ENCODE results near the gene DGUOK.

The DGUOK gene

DNA sequence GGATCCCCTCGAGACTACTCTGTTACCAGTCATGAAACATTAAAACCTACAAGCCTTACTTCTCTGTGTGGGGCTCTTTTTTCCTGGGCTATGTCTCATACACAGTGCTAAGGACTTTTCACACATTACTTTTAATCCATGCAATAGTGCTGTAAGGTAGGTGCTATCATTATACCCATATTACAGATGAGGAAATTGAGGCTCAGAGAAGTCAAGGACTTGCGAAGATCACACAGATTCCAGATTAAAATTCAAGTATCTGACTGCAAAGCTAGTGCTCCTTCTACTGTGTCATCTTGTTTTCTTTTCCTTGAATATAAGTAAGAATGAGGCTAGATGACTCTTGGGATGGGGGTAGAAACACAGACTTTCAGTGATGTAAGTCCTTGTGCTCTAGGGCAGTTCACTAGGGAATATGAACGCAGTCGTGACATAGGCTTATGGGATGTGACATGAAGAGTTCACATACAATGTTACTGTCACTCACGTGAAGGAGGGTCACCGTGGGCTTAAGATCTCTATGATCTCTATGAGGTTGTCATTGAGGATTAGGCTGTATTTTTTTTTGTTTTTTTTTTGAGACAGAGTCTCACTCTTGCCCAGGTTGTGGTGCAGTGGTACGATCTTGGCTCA lies 7.0 kb upstream of the DGUOK start:
- no peaks in the 10 kb centered on the region for H3K4me1 ChIP-seq
- DNase-seq (ENCODE audit: low spot score in 2 of 2), result no peak
- H3K4me3 ChIP-seq, result no peak overlapping the region
- H3K9me3 ChIP-seq, result no peaks in the 10 kb centered on the region
- no peaks in the 10 kb centered on the region for H3K27me3 ChIP-seq (ENCODE audit: low read depth)
- in situ Hi-C loops (cut with MboI; ENCODE audit: low sequenced_read_pairs), result no loop called here
- no peaks in the 10 kb centered on the region for H3K36me3 ChIP-seq (replicated peaks)

DNA sequence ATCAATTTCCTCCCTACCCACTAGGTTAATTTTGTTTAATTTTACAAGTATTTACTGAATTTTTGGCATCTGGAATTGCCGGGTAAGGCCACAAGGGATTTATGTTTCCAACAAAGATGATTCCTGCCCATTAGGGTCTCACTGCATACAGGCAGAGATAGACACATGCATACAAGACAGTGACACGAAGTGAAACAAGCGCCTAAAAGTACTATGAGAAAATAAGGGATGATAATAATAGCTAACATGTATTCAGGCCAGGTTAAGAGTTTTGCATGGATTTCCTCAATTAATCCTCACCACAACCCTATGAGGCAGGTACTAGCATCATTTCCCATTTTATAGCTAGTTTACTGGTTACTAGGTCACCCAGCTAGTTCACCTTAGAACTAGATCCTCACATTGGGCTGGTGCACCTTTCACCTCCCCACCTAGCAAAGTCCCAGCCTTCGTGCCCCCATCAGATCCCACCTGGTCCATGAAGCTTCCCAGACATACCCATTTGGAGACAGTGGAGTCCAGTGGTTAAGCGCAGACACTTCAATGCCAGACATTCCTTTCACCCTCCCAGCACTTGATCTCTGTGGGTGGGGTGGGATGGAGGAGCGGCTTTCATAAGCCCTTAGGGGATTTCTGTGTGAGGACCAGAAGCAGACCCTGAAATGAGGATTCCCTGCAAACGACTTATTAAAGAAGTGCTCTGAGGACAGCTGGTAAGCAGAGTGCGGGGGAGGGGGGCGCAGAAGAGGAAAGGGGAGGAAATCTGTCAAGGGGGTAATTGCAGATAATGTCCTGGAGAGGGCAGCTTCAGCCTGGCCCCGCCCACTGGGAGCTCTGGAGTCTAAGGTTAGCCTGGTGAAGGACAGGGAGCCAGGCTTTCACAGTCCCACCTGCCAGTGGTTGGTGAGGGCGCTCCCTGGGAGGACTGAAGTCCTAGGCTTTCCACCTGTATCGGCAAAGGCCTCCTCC lies 5.8 kb upstream of the DGUOK start:
- Histone ChIP-seq H3K4me3 (no peak overlapping the region), H3K9me3 (no peaks in the 10 kb centered on the region), H3K27me3 (ENCODE audit: low read depth) (no peaks in the 10 kb centered on the region), H3K4me1 (no peaks in the 10 kb centered on the region; the same call in 1 of the 2 replicates), H3K36me3 (replicated peaks) (no peaks in the 10 kb centered on the region)
- in situ Hi-C loops (cut with MboI; ENCODE audit: low sequenced_read_pairs), result no loop called here
- peak; percentile 41 to 80 for DNase-seq (ENCODE audit: low spot score in 2 of 2)

DNA sequence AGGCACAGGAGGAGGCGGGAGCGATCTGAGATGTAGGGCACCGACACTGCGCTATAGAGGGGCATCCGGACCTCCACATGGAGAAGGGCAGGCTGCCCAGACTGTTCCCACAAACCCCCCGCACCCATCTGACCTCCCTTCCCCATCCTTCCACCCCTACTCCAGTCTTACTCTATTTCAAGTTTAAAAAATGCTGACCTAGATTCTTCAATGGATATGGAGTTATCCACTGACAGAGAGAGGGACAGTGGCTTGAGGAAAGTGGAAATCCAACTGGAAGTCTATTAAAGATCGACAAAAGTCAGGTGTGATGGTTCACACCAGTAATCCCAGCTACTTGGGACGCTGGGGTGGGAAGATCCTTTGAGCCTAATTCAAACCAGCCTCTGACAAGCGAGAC lies 5.1 kb upstream of the DGUOK start:
- no peaks in the 10 kb centered on the region for H3K27me3 ChIP-seq (ENCODE audit: low read depth)
- H3K36me3 ChIP-seq (replicated peaks), result no peaks in the 10 kb centered on the region
- H3K4me3 ChIP-seq, result no peak overlapping the region
- no peak for DNase-seq (ENCODE audit: low spot score in 2 of 2)
- H3K9me3 ChIP-seq, result no peaks in the 10 kb centered on the region
- peaks cover 4% of the 10 kb centered on the region for H3K4me1 ChIP-seq
- in situ Hi-C loops (cut with MboI; ENCODE audit: low sequenced_read_pairs), result no loop called here

DNA sequence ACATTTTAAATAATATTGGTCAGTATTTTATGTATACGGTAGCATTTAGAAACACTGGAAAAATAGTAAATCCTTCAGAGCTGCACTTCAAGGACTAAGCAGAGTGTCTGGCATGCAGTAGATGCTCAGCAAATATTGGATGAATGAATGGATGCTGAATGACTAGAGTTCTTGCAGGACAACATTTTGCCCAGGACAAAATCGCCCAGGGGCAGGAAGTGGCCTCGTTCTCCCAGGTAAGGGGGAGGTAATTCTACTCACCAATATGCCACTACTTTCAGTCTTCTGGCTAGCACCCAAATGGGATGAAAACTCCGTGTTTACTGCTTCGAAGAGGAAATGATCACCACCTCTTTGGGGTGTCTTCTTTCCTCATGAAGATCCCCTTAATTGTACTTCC lies 4.0 kb upstream of the DGUOK start:
- no peaks in the 10 kb centered on the region for H3K27me3 ChIP-seq (ENCODE audit: low read depth)
- no peaks in the 10 kb centered on the region for H3K9me3 ChIP-seq
- H3K4me3 ChIP-seq, result no peak overlapping the region
- peaks cover 6% of the 10 kb centered on the region for H3K4me1 ChIP-seq
- H3K36me3 ChIP-seq (replicated peaks), result no peaks in the 10 kb centered on the region
- in situ Hi-C loops (cut with MboI; ENCODE audit: low sequenced_read_pairs), result no loop called here
- DNase-seq (ENCODE audit: low spot score in 2 of 2), result no peak

DNA sequence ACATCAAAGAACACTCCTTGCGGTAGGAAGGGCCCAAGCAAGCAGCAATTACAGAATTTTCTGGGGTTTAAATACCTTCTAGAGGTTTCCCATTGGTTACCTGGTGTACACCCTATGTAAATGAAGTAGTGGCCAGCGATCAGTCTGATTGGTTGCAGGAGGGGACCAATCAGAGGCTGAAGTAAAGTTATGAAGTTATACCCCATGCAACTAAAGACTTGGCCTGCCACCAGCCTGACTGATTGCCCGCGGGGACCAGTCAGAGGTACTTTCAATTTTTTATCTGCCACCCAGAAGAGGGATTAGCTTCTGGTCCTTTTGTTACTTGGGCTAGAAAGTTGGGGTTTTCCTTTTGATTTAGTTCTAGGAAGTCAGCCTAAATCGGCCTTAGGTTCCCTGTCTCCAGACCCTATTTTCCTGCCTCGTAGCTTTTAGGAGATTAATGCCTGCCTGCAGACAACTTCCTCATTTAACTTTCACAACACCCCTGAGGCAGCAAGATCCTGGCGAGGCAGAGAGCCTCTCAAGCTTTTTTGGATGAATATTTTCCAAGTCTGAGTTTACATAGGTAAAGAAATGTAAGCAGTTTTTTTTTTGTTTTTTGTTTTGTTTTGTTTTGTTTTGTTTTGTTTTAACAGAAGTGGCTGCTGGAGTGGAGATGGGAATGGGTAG lies 1.5 kb upstream of the DGUOK start:
- H3K9me3 ChIP-seq, result no peaks in the 10 kb centered on the region
- in situ Hi-C loops (cut with MboI; ENCODE audit: low sequenced_read_pairs), result no loop called here
- no peak overlapping the region for H3K4me3 ChIP-seq
- H3K4me1 ChIP-seq, result peaks cover 18% of the 10 kb centered on the region
- DNase-seq (ENCODE audit: low spot score in 2 of 2), result peak in 1 of 2 experiments; percentile 20
- H3K27me3 ChIP-seq (ENCODE audit: low read depth), result no peaks in the 10 kb centered on the region
- H3K36me3 ChIP-seq (replicated peaks), result peaks cover 3% of the 10 kb centered on the region; the same call in 1 of the 2 replicates

DNA sequence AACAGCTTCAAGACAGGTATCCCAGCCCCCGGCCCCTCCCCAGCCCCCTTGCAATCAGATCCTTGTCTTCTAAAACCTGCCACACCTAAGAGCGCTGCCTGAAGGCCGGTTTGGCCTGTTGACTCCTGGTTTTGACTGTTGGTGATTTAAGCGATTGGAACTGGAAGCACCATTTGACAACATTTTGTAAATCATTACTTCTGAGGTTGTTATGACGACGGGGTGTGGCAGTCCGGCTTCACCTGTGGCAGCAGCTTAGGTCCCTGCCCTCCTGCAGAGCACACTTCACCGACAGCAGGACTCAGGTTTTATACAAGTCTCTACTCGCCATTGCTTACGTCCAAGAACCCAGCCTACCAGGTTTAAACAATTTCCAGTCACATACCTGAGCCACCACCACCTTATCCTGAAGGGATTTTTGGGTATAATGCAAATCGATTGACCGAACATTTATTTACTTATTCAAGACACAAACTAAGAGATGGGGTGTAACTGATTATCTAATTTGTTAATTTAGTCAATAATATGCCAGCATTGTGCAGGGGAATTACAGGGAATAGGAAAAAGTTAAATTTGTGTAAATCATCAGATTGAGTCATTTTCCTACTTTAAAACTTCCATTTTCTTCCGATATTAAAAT lies 707 bp upstream of the DGUOK start:
- Histone ChIP-seq H3K4me3 (peak overlapping the region; percentile 80), H3K27me3 (ENCODE audit: low read depth) (no peaks in the 10 kb centered on the region), H3K4me1 (peaks cover 18% of the 10 kb centered on the region), H3K36me3 (replicated peaks) (peaks cover 3% of the 10 kb centered on the region; the same call in 1 of the 2 replicates), H3K9me3 (no peaks in the 10 kb centered on the region)
- in situ Hi-C loops (cut with MboI; ENCODE audit: low sequenced_read_pairs), result no loop called here
- DNase-seq (ENCODE audit: low spot score in 2 of 2), result no peak

DNA sequence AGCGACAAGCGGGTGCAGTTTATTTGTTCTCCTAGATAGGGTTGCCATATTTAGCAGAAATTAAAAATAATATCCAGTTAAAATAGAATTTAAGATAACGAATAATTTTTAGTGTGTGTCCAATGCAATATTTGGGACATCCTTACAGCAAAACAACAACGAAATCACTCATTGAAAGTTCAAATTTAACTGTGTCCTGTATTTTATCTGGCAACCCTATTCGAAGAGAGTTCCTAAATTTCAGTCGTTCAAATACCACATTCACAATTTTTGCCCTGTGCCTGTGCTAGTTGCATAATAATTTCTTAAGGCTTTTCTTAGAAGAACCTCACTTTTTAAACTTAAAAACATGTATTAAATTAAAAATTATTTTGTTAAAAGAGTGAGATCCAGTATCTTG lies 664 bp downstream of the DGUOK start:
- in situ Hi-C loops (cut with MboI; ENCODE audit: low sequenced_read_pairs), result no loop called here
- peaks cover 9% of the 10 kb centered on the region for H3K36me3 ChIP-seq (replicated peaks)
- H3K4me1 ChIP-seq, result peaks cover 18% of the 10 kb centered on the region
- H3K4me3 ChIP-seq, result peak overlapping the region; percentile 80
- no peak for DNase-seq (ENCODE audit: low spot score in 2 of 2)
- no peaks in the 10 kb centered on the region for H3K27me3 ChIP-seq (ENCODE audit: low read depth)
- H3K9me3 ChIP-seq, result no peaks in the 10 kb centered on the region

DNA sequence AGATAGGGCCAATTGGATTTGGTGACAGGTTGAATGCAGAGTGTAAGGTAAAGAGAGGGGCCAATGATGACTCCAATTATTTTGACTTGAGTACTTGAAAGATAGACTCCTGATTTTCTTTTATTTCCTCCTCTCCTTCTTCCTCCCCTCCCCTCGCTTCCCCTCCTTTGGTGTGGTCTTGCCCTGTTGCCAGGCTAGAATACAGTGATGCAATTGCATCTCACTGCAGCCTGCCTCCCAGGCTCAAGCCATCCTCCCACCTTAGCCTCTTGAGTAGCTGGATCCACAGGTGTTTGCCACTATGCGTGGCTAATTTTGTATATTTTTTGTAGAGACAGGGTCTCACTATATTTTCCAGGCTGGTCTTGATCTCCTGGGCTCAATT lies 2.3 kb downstream of the DGUOK start:
- Histone ChIP-seq H3K4me1 (peaks cover 18% of the 10 kb centered on the region), H3K27me3 (ENCODE audit: low read depth) (no peaks in the 10 kb centered on the region), H3K36me3 (replicated peaks) (peaks cover 18% of the 10 kb centered on the region), H3K9me3 (no peaks in the 10 kb centered on the region), H3K4me3 (no peak overlapping the region)
- no peak for DNase-seq (ENCODE audit: low spot score in 2 of 2)
- in situ Hi-C loops (cut with MboI; ENCODE audit: low sequenced_read_pairs), result no loop called here

DNA sequence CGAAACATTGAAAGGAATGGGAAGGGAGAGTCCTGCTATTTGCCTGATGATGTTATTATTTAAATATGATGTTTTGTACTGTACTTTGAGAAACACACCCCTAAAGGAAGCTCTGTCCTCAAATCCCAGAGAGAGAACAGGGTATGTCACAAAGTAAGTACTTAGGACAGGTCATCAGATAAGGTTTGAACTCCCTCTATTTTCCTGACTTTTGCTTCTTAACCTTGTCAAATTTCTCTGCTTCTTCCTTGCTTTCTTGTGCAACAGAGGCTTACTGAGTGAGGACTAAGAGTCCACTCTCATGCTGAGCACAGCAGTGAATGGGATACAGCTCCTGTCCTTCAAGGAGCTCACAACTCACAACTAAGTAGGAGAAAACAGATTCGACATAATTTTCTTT lies 3.7 kb downstream of the DGUOK start:
- Histone ChIP-seq H3K4me1 (peaks cover 18% of the 10 kb centered on the region), H3K27me3 (ENCODE audit: low read depth) (no peaks in the 10 kb centered on the region), H3K9me3 (no peaks in the 10 kb centered on the region), H3K36me3 (replicated peaks) (peaks cover 22% of the 10 kb centered on the region), H3K4me3 (no peak overlapping the region)
- no peak for DNase-seq (ENCODE audit: low spot score in 2 of 2)
- in situ Hi-C loops (cut with MboI; ENCODE audit: low sequenced_read_pairs), result no loop called here

DNA sequence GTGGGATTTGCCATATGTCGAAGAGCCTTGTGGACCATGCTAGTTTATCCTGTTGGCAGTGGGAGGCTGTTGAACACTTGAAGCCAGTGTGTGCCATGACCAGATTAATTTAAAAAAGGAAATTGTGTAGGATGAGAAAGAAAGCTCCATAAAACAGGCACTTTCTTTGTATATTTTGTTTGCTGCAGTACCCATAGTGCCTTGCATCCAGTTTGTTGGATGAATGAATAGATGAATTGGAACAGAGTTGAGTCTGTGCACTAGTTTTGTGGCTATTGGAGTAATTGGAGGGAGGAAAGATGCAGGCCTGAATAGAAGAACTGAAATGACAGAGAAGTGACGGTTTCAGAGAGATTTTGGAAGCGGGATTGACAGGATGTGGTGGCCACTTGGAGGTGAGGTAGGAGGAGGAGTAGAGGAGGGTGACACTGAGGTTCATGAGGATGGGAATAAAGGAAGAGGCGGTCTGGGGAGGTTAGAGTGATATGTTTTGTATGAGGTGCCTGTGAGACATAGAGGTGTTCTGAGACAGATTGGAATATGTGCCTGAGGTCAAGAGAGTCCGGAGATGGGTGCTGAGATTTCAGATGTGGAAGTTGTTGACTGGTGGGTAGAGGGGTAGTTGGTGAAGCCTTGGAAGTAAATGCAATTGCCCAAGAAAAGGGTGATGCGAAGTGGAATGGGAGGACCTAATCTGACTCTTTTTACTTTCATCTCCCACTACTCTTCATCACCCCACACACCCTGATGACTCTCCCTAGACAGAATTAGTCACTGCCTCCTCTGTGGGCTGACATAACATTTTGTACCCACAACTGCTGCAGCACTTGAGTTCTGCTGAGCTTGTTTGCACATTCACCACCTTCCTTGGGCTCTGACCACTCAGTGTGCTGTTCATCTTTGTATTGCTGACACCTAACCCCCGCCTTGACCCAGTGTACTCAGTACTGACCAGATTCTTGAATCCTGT lies 5.1 kb downstream of the DGUOK start:
- no peak for DNase-seq (ENCODE audit: low spot score in 2 of 2)
- in situ Hi-C loops (cut with MboI; ENCODE audit: low sequenced_read_pairs), result no loop called here
- no peak overlapping the region for H3K4me3 ChIP-seq
- peaks cover 33% of the 10 kb centered on the region for H3K36me3 ChIP-seq (replicated peaks)
- H3K27me3 ChIP-seq (ENCODE audit: low read depth), result no peaks in the 10 kb centered on the region
- H3K9me3 ChIP-seq, result no peaks in the 10 kb centered on the region
- peaks cover 14% of the 10 kb centered on the region for H3K4me1 ChIP-seq

DNA sequence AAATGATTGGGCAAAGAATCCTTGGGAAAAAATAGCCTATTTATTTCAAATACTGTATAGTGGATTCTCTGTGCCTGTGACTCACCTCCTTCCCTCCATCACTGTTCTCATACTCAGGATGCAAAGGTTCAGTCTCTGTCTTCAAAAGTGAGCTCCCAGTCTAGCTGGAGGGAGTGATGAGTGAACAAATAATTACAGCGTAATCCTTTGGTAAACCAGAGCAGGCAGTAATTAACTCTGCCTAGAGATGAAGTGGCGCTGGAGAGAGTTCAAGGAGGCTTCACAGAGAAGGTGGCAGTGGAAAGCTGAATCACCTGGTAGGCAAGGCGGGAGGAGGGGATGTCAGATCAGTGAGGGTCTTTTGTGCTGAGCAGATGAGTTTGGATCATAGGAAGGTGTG lies 6.5 kb downstream of the DGUOK start:
- H3K36me3 ChIP-seq (replicated peaks), result peaks cover 35% of the 10 kb centered on the region
- in situ Hi-C loops (cut with MboI; ENCODE audit: low sequenced_read_pairs), result no loop called here
- H3K4me3 ChIP-seq, result no peak overlapping the region
- DNase-seq (ENCODE audit: low spot score in 2 of 2), result no peak
- H3K9me3 ChIP-seq, result no peaks in the 10 kb centered on the region
- H3K27me3 ChIP-seq (ENCODE audit: low read depth), result no peaks in the 10 kb centered on the region
- peaks cover 9% of the 10 kb centered on the region for H3K4me1 ChIP-seq

DNA sequence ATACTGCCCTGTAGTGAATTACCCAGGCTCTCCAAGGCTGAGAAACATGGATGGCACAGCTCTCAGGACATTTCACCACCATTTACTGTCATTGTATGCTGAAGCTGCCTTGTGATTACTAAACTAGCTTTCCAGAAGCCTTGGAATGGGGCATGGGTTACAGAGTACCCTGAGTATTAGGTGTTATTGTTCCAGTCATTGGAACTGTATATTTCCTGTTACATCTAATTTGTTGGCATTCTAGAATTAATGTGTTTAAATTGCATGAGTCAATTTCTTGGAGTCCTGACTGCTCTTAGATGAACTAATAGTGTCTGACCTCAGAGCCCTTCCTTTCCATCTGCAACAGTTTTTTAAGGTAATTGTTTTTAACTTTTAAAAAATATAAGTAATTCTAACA lies 9.0 kb downstream of the DGUOK start:
- in situ Hi-C loops (cut with MboI; ENCODE audit: low sequenced_read_pairs), result no loop called here

More for the DNA sequence above, 9.0 kb downstream of the DGUOK start:
- H3K36me3 ChIP-seq (replicated peaks), result peaks cover 41% of the 10 kb centered on the region
- H3K4me1 ChIP-seq, result peaks cover under 1% of the 10 kb centered on the region; the same call in 1 of the 2 replicates
- no peak overlapping the region for H3K4me3 ChIP-seq
- no peak for DNase-seq (ENCODE audit: low spot score in 2 of 2)
- no peaks in the 10 kb centered on the region for H3K27me3 ChIP-seq (ENCODE audit: low read depth)
- H3K9me3 ChIP-seq, result no peaks in the 10 kb centered on the region

Data from HAP-1 (cell line).